Measurements from ENCODE around the gene KIF4A. TPM values are rescaled to one million over a fixed set of nuclear protein-coding genes. Genes with fewer than 3 reads are reported as not detected.

Gene KIF4A
- total and polyA plus RNA-seq, 5 donors from 2014 or later = 0.34 to 1.2 (median 0.47) TPM

- peaks cover 4% of the 10 kb centered on the region for H3K36me3 Mint-ChIP-seq
- ATAC-seq (ENCODE audit: low read depth in 2 of 2) = peak; percentile 60 to 68
- peak overlapping the region; percentile 86 for H3K4me3 ChIP-seq (ENCODE audit: low read depth, low read length)
These were observed 164.8 kb downstream of the KIF4A start for GRCh38 chrX:70454441-70455365.

DNA sequence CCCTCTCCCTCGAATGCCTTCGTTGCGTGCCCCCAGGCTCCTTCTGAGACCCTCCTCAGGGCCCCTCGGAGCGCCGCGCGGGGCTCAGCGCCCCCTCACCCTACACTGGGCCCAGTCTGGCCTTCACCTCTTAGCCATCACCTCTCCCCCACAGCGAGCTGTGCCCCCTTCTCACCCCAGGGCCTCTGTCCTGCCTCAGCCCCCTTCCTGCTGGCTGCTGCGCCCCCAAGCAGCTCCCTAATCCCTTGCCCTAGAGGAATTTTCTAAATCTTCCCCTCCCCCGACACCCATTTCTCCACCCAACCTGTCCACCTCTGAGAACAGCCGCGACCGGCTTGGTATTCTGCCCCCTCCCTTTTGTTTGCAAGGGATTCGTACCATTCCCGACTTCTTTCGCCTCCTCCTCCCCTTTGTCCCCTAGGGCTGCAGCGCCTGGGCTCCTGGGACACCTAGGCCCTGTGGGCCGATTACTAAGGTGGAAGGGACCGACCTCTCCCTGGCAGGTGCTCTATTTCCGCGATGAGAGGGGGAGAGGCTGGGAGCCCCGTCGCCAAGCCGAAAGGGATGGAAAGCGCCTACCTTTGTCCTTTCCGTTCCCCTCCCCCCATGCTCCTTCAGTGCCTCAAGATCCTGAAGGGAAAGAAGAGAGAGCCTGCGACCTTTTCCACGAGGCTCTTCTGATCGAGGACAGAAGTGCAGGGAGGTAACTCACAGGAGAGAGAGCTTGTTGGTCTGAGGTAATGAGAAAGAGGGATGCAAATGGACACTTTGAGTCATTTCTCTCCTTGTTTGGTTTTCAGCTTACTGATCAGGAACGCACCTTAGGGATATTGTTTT lies 165.7 kb downstream of the KIF4A start:
- no peaks in the 10 kb centered on the region for H3K27me3 ChIP-seq (ENCODE audit: control insufficient read depth, insufficient read depth, low read length)
- H3K4me1 ChIP-seq (ENCODE audit: control insufficient read depth, insufficient read depth, low read length, poor library complexity, severe bottlenecking) = peaks cover 21% of the 10 kb centered on the region
- peak overlapping the region; percentile 74 for H3K27ac ChIP-seq (ENCODE audit: insufficient read depth, low read length, poor library complexity, severe bottlenecking)
- DNase-seq (peak in 1 of 3 donors; percentile 18), ATAC-seq (ENCODE audit: low read depth in 2 of 2) (no peak)
- H3K4me1 Mint-ChIP-seq = peaks cover 0 to 45% (median 19%) of the 10 kb centered on the region in 4 donors
- peaks cover 4% of the 10 kb centered on the region for H3K36me3 Mint-ChIP-seq
- H3K36me3 ChIP-seq (ENCODE audit: control insufficient read depth, insufficient read depth, low read length) = peaks cover 4% of the 10 kb centered on the region
- no peaks in the 10 kb centered on the region for H3K9me3 Mint-ChIP-seq
- H3K9me3 ChIP-seq (ENCODE audit: control insufficient read depth in 2 of 2, low read length in 2 of 2) = no peaks in the 10 kb centered on the region
- no peaks in the 10 kb centered on the region for H3K27me3 Mint-ChIP-seq
- peak overlapping the region; percentile 50 to 80 (median 80) for H3K27ac Mint-ChIP-seq
- peak overlapping the region; percentile 86 to 96 (median 90) for H3K4me3 Mint-ChIP-seq
- peak overlapping the region; percentile 86 for H3K4me3 ChIP-seq (ENCODE audit: low read depth, low read length)

More at GRCh38 chrX:70454441-70455365, 164.8 kb downstream of the KIF4A start:
- Mint-ChIP-seq H3K4me1 (peaks cover 0 to 43% (median 15%) of the 10 kb centered on the region in 4 donors), H3K9me3 (no peaks in the 10 kb centered on the region), H3K27me3 (no peaks in the 10 kb centered on the region), H3K4me3 (peak overlapping the region; percentile 86 to 96 (median 90)), H3K27ac (peak overlapping the region; percentile 50 to 86 (median 82))
- H3K9me3 ChIP-seq (ENCODE audit: control insufficient read depth in 2 of 2, low read length in 2 of 2) = no peaks in the 10 kb centered on the region
- peaks cover 4% of the 10 kb centered on the region for H3K36me3 ChIP-seq (ENCODE audit: control insufficient read depth, insufficient read depth, low read length)
- DNase-seq = peak; percentile 68 to 78 (median 75)
- H3K27ac ChIP-seq (ENCODE audit: insufficient read depth, low read length, poor library complexity, severe bottlenecking) = peak overlapping the region; percentile 74
- no peaks in the 10 kb centered on the region for H3K27me3 ChIP-seq (ENCODE audit: control insufficient read depth, insufficient read depth, low read length)
- peaks cover 21% of the 10 kb centered on the region for H3K4me1 ChIP-seq (ENCODE audit: control insufficient read depth, insufficient read depth, low read length, poor library complexity, severe bottlenecking)

GRCh38 chrX:70456256-70456655 lies 166.4 kb downstream of the KIF4A start:
- ATAC-seq (ENCODE audit: low read depth in 2 of 2) = no peak
- peak overlapping the region; percentile 51 for H3K27ac ChIP-seq (ENCODE audit: insufficient read depth, low read length, poor library complexity, severe bottlenecking)
- H3K27me3 ChIP-seq (ENCODE audit: control insufficient read depth, insufficient read depth, low read length) = no peaks in the 10 kb centered on the region
- peak overlapping the region; percentile 86 for H3K4me3 ChIP-seq (ENCODE audit: low read depth, low read length)
- H3K36me3 ChIP-seq (ENCODE audit: control insufficient read depth, insufficient read depth, low read length) = peaks cover 9% of the 10 kb centered on the region
- H3K9me3 ChIP-seq (ENCODE audit: control insufficient read depth in 2 of 2, low read length in 2 of 2) = no peaks in the 10 kb centered on the region
- peaks cover 21% of the 10 kb centered on the region for H3K4me1 ChIP-seq (ENCODE audit: control insufficient read depth, insufficient read depth, low read length, poor library complexity, severe bottlenecking)
- no peaks in the 10 kb centered on the region for H3K27me3 Mint-ChIP-seq
- H3K36me3 Mint-ChIP-seq = peaks cover 4% of the 10 kb centered on the region
- peak overlapping the region; percentile 50 to 80 (median 80) for H3K27ac Mint-ChIP-seq
- H3K4me3 Mint-ChIP-seq = peak overlapping the region; percentile 86 to 96 (median 90)
- peaks cover 0 to 45% (median 19%) of the 10 kb centered on the region in 4 donors for H3K4me1 Mint-ChIP-seq
- no peaks in the 10 kb centered on the region for H3K9me3 Mint-ChIP-seq
- peak in 1 of 3 donors; percentile 46 for DNase-seq

- H3K36me3 ChIP-seq (ENCODE audit: control insufficient read depth, insufficient read depth, low read length) = peaks cover 9% of the 10 kb centered on the region
- DNase-seq = no peak
- peaks cover 0 to 16% (median 11%) of the 10 kb centered on the region in 4 donors for H3K4me1 Mint-ChIP-seq
- H3K4me1 ChIP-seq (ENCODE audit: control insufficient read depth, insufficient read depth, low read length, poor library complexity, severe bottlenecking) = peaks cover 5% of the 10 kb centered on the region
- no peaks in the 10 kb centered on the region for H3K9me3 Mint-ChIP-seq
- H3K27ac Mint-ChIP-seq = no peak overlapping the region
- no peaks in the 10 kb centered on the region for H3K27me3 ChIP-seq (ENCODE audit: control insufficient read depth, insufficient read depth, low read length)
- ATAC-seq (ENCODE audit: low read depth in 2 of 2) = no peak
- H3K4me3 Mint-ChIP-seq = no peak overlapping the region
- no peak overlapping the region for H3K27ac ChIP-seq (ENCODE audit: insufficient read depth, low read length, poor library complexity, severe bottlenecking)
- no peaks in the 10 kb centered on the region for H3K27me3 Mint-ChIP-seq
- H3K36me3 Mint-ChIP-seq = peaks cover 4% of the 10 kb centered on the region
- no peak overlapping the region for H3K4me3 ChIP-seq (ENCODE audit: low read depth, low read length)
- H3K9me3 ChIP-seq (ENCODE audit: control insufficient read depth in 2 of 2, low read length in 2 of 2) = no peaks in the 10 kb centered on the region
These were observed 171.1 kb downstream of the KIF4A start for GRCh38 chrX:70461026-70461425.

DNA sequence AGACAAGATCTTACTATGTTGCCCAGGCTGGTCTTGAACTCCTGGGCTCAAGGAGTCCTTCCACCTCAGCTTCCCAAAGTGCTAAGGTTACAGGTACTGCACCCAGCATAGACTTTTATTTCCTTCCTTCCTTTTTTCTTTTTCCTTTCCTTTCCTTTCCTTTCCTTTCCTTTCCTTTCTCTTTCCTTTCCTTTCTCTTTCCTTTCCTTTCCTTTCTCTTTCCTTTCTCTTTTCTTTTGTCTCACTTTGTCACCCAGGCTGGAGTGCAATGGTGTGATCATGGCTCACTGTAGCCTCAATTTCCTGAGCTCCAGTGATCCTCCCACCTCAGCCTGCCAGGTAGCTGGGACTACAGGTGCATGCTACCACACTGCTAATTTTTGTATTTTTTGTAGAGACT lies 174.1 kb downstream of the KIF4A start:
- Mint-ChIP-seq H3K27me3 (no peaks in the 10 kb centered on the region), H3K36me3 (peaks cover 4% of the 10 kb centered on the region), H3K4me1 (peaks cover 0 to 5% (median 4%) of the 10 kb centered on the region in 4 donors), H3K4me3 (no peak overlapping the region), H3K27ac (no peak overlapping the region), H3K9me3 (peaks cover 0 to 1% (median 0%) of the 10 kb centered on the region in 7 donors)
- no peaks in the 10 kb centered on the region for H3K9me3 ChIP-seq (ENCODE audit: control insufficient read depth in 2 of 2, low read length in 2 of 2)
- no peak for ATAC-seq (ENCODE audit: low read depth in 2 of 2)
- DNase-seq = no peak
- H3K36me3 ChIP-seq (ENCODE audit: control insufficient read depth, insufficient read depth, low read length) = peaks cover 9% of the 10 kb centered on the region
- no peaks in the 10 kb centered on the region for H3K27me3 ChIP-seq (ENCODE audit: control insufficient read depth, insufficient read depth, low read length)
- H3K27ac ChIP-seq (ENCODE audit: insufficient read depth, low read length, poor library complexity, severe bottlenecking) = no peak overlapping the region
- no peak overlapping the region for H3K4me3 ChIP-seq (ENCODE audit: low read depth, low read length)
- no peaks in the 10 kb centered on the region for H3K4me1 ChIP-seq (ENCODE audit: control insufficient read depth, insufficient read depth, low read length, poor library complexity, severe bottlenecking)

DNA sequence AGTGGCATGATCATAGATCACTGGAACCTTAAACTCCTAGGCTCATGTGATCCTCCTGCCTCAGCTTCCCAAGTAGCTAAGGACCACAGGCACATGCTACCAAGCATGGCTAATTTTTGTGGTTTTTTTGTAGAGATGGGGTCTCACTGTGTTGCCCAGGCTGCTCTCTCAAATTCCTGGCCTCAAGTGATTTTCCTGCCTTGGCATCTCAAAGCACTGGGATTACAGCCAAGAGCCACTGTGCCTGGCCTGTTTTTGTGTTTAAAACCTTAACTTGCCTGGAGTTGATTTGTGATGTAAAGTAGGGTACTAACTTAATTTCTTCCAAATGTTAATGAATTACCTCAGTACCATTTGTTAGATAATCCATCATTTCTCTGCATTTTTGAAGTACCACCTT lies 177.1 kb downstream of the KIF4A start:
- DNase-seq = no peak
- Histone ChIP-seq H3K4me3 (ENCODE audit: low read depth, low read length) (no peak overlapping the region), H3K27me3 (ENCODE audit: control insufficient read depth, insufficient read depth, low read length) (no peaks in the 10 kb centered on the region), H3K4me1 (ENCODE audit: control insufficient read depth, insufficient read depth, low read length, poor library complexity, severe bottlenecking) (peaks cover 8% of the 10 kb centered on the region), H3K27ac (ENCODE audit: insufficient read depth, low read length, poor library complexity, severe bottlenecking) (no peak overlapping the region), H3K36me3 (ENCODE audit: control insufficient read depth, insufficient read depth, low read length) (no peaks in the 10 kb centered on the region), H3K9me3 (ENCODE audit: control insufficient read depth in 2 of 2, low read length in 2 of 2) (no peaks in the 10 kb centered on the region)
- Mint-ChIP-seq H3K9me3 (peaks cover 0 to 1% (median 0%) of the 10 kb centered on the region in 7 donors), H3K4me3 (no peak overlapping the region), H3K27me3 (no peaks in the 10 kb centered on the region), H3K27ac (no peak overlapping the region), H3K36me3 (peaks cover 4% of the 10 kb centered on the region), H3K4me1 (peaks cover 6 to 17% (median 13%) of the 10 kb centered on the region in 4 donors)
- ATAC-seq (ENCODE audit: low read depth in 2 of 2) = no peak

GRCh38 chrX:70468709-70469108 lies 178.8 kb downstream of the KIF4A start:
- no peaks in the 10 kb centered on the region for H3K9me3 ChIP-seq (ENCODE audit: control insufficient read depth in 2 of 2, low read length in 2 of 2)
- H3K4me1 Mint-ChIP-seq = peaks cover 6 to 20% (median 13%) of the 10 kb centered on the region in 4 donors
- no peak for ATAC-seq (ENCODE audit: low read depth in 2 of 2)
- no peak overlapping the region for H3K27ac ChIP-seq (ENCODE audit: insufficient read depth, low read length, poor library complexity, severe bottlenecking)
- no peaks in the 10 kb centered on the region for H3K27me3 Mint-ChIP-seq
- no peaks in the 10 kb centered on the region for H3K36me3 ChIP-seq (ENCODE audit: control insufficient read depth, insufficient read depth, low read length)
- DNase-seq = no peak
- H3K36me3 Mint-ChIP-seq = peaks cover 8% of the 10 kb centered on the region
- no peak overlapping the region for H3K4me3 ChIP-seq (ENCODE audit: low read depth, low read length)
- peaks cover 8% of the 10 kb centered on the region for H3K4me1 ChIP-seq (ENCODE audit: control insufficient read depth, insufficient read depth, low read length, poor library complexity, severe bottlenecking)
- H3K4me3 Mint-ChIP-seq = no peak overlapping the region
- H3K27me3 ChIP-seq (ENCODE audit: control insufficient read depth, insufficient read depth, low read length) = no peaks in the 10 kb centered on the region
- no peak overlapping the region for H3K27ac Mint-ChIP-seq
- peaks cover 0 to 1% (median 0%) of the 10 kb centered on the region in 7 donors for H3K9me3 Mint-ChIP-seq
